Left lung (tissue), 10 donors: ENCODE data around the gene ABCB10. TPM values are rescaled to one million over a fixed set of nuclear protein-coding genes. Genes with fewer than 3 reads are reported as not detected.
"Not testable (repeated sequence)": the region's sequence is repeated elsewhere in the genome, so short reads cannot be mapped to it uniquely, and the experiment has no call there.

ENCODE experiments used
- ATAC-seq: fragments of 200-7000 bp; cut with Tn5 transposase; one replicate; pipeline ENCODE4 v1.9.1; 2020; ENCODE audit warnings: moderate library complexity
- DNase-seq, 4 donors: peaks; one replicate each; pipeline ENCODE4 v3.0.0-alpha.2; 2013 to 2020
- H3K27ac ChIP-seq, 2 donors: fragments of 200-600 bp; sonication (generic) in 1 of 2; one replicate each; pipeline versions ENCODE4 v1.5.0 to v1.8.0; 2020 to 2021
- H3K27me3 ChIP-seq, 2 donors: fragments of 200-600 bp; sonication (generic) in 1 of 2; one replicate each; pipeline versions ENCODE4 v1.5.0 to v1.8.0; 2020 to 2021
- H3K36me3 ChIP-seq, 2 donors: fragments of 200-600 bp; sonication (generic) in 1 of 2; one replicate each; pipeline versions ENCODE4 v1.5.0 to v1.8.0; 2020 to 2021
- H3K4me1 ChIP-seq, 2 donors: fragments of 200-600 bp; one replicate each; pipeline ENCODE4 v1.8.0; 2021
- H3K4me3 ChIP-seq, 2 donors: fragments of 200-600 bp; sonication (generic) in 1 of 2; one replicate each; pipeline versions ENCODE4 v1.5.0 to v1.8.0; 2020 to 2021; ENCODE audit warnings: mild to moderate bottlenecking in 1 of 2
- H3K9me3 ChIP-seq, 2 donors: fragments of 200-600 bp; sonication (generic) in 1 of 2; one replicate each; pipeline versions ENCODE4 v1.5.0 to v1.8.0; 2020 to 2021
- intact Hi-C, 2 donors: fragments of 100-400 bp; cut with DNase I; formaldehyde crosslinking; loops; one replicate each; pipeline versions ENCODE4 v1.11.2 to v1.14.2; 2022
- polyA plus RNA-seq, 6 donors: library from polyadenylated mRNA; unstranded; fragments of 120-200 nt; gene quantifications; one replicate each; pipeline ENCODE4 v1.2.1, GENCODE V29; 2013; ENCODE audit not compliant: insufficient read length in 6 of 6
- total RNA-seq, 2 donors: library from RNA; stranded (reverse); fragmentation: NEBNext Ultra II Directional; extraction: Animal tissue kit (Norgen Biotek cat#: 25700); gene quantifications; one replicate each; pipeline ENCODE4 v1.2.1, GENCODE V29; 2021
- TF ChIP-seq, protein P1 (sequence below), 2 donors: fragments of 200-600 bp; sonication (generic) in 1 of 2; IDR thresholded peaks; one replicate each; pipeline versions ENCODE4 v1.5.0 to v1.8.0; 2021; ENCODE audit warnings: antibody characterized with exemption in 2 of 2
- donor health status: DM: no; HTN: yes; CAD: no.
- donor health status: DM: no; HTN: no; CAD: no.

ABCB10 gene
- total and polyA plus RNA-seq, 8 donors: 16.4 to 25.6 (median 20.1) TPM

DNA sequence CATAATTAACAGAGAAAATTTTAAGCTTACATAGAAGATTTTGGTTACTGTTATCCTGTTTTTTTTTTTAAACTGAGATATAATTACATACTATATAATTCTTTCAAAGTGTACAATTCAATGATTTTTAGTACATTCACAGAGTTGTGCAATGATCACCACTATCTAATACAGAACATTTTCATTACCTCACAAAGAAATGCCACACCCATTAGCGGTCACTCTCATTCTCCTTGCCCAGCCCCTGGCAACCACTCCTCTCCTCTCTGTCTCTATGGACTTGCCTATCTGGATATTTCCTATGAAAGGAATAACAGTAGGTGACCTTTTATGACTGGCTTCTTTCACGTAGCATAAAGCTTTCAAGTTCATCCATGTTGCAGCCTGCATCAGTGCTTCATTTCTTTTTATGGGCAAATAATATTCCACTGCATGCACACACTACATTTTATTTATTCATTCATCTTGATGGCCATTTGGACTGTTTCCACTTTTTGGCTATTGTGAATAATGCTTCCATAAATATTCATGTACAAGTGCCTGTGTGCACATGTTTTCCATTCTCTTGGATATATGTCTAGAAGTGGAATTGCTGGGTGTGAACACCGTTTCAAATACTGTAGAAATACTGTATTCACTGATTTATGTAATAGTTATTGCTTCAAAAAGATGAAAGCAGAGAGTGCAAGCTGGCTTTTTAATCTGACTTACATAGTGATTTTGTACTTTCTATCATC is 40.9 kb upstream of the ABCB10 start:
- Histone ChIP-seq H3K27me3 (no peaks in the 10 kb centered on the region), H3K9me3 (no peaks in the 10 kb centered on the region), H3K4me1 (peaks cover 4 to 12% of the 10 kb centered on the region in 2 donors), H3K27ac (no peak overlapping the region), H3K4me3 (no peak overlapping the region), H3K36me3 (peaks cover 0 to 52% of the 10 kb centered on the region in 2 donors)
- ATAC-seq (no peak), DNase-seq (no peak)
- TF ChIP-seq, protein P1, sequence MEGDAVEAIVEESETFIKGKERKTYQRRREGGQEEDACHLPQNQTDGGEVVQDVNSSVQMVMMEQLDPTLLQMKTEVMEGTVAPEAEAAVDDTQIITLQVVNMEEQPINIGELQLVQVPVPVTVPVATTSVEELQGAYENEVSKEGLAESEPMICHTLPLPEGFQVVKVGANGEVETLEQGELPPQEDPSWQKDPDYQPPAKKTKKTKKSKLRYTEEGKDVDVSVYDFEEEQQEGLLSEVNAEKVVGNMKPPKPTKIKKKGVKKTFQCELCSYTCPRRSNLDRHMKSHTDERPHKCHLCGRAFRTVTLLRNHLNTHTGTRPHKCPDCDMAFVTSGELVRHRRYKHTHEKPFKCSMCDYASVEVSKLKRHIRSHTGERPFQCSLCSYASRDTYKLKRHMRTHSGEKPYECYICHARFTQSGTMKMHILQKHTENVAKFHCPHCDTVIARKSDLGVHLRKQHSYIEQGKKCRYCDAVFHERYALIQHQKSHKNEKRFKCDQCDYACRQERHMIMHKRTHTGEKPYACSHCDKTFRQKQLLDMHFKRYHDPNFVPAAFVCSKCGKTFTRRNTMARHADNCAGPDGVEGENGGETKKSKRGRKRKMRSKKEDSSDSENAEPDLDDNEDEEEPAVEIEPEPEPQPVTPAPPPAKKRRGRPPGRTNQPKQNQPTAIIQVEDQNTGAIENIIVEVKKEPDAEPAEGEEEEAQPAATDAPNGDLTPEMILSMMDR (IDR thresholded peaks at IDR 0.05): no peak
- intact Hi-C loops: no loop called here

DNA sequence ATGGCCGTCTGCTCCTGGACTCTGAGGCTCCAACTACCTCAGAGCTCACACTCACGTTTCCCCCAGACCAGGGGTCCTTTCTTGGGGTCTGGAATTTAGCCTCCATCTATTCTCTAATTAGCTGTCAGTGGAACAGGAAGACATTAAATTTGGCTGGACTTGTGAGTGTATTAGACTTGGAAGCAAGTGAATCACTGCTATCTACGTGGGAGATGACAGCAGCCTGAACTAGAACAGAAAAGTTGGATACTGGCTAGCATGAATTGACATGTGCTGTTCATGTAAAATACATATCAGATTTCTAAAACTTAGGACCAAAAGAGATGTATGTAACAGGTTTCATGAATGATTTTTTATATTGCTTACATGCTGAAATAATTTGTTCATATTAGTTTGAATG is 39.4 kb upstream of the ABCB10 start:
- Histone ChIP-seq H3K4me1 (peaks cover 4 to 12% of the 10 kb centered on the region in 2 donors), H3K27ac (peak overlapping the region; percentile 47 to 73), H3K4me3 (no peak overlapping the region), H3K9me3 (no peaks in the 10 kb centered on the region), H3K36me3 (peaks cover 0 to 54% of the 10 kb centered on the region in 2 donors), H3K27me3 (no peaks in the 10 kb centered on the region)
- intact Hi-C loops: no loop called here
- ATAC-seq (no peak), DNase-seq (no peak)
- TF ChIP-seq, protein P1 (IDR thresholded peaks at IDR 0.05): no peak

DNA sequence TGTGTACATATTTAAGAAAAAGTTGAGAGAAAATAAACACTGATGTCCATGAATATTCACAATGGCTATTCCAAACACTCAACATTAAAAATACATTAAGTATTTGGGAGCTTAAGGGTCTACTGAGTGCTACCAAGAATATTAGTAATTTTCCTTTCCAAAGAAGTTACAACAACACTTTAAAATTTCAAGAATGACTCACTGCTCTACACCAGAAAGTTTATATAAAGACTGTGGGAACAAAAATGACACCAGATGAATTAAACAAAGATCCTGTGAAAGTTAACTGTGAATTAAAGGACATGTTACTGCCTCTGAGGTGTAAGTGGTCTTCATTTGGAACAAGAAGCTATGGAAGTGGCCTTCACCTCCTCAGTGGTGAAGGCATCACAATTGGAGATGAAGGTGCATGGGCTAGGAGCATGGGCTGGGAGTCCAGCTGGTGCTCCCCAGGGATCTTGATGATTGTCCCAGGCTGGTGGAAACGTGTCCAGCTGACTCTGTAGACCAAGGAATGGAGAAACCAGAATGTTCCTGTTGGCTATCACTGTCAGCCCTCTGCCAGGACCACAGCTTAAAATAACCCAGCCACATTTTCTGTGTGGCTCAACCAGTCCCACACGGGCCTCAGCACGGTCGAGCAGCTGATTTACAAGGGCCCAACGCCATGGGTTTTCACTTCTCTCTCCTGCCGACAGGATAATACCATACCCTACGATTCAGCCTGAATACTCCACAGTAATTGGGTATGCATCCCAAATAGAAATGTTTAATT is 38.6 kb upstream of the ABCB10 start:
- intact Hi-C loops: no loop called here
- Histone ChIP-seq H3K9me3 (no peaks in the 10 kb centered on the region), H3K36me3 (peaks cover 0 to 54% of the 10 kb centered on the region in 2 donors), H3K27ac (peak overlapping the region; percentile 47 to 73), H3K4me1 (peaks cover 4 to 12% of the 10 kb centered on the region in 2 donors), H3K4me3 (no peak overlapping the region), H3K27me3 (no peaks in the 10 kb centered on the region)
- DNase-seq (peak in 1 of 4 donors; percentile 32), ATAC-seq (peak; percentile 77)
- TF ChIP-seq, protein P1 (IDR thresholded peaks at IDR 0.05): no peak

DNA sequence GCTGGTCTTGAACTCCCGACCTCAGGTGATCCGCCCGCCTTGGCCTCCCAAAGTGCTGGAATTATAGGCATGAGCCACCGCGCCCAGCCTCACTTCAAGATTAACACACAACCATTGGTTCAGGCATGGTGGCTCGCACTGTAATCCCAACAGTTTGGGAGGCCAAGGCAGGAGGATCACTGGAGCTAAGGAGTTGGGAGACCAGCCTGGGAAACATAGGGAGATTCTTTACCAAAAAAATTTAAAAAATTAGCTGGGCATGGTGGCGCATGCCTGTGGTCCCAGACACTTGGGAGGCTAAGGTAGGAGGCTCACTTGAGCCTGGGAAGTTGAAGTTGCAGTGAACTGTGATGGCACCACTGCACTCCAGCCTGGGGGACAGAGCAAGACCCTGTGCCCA is 37.4 kb upstream of the ABCB10 start:
- H3K27ac ChIP-seq: peak overlapping the region in 1 of 2 donors; percentile 73
- peaks cover 0 to 51% of the 10 kb centered on the region in 2 donors for H3K36me3 ChIP-seq
- DNase-seq, intact Hi-C loops, H3K27me3 ChIP-seq, ATAC-seq, H3K9me3 ChIP-seq, H3K4me3 ChIP-seq: not testable (repeated sequence)
- peaks cover 4 to 12% of the 10 kb centered on the region in 2 donors for H3K4me1 ChIP-seq

DNA sequence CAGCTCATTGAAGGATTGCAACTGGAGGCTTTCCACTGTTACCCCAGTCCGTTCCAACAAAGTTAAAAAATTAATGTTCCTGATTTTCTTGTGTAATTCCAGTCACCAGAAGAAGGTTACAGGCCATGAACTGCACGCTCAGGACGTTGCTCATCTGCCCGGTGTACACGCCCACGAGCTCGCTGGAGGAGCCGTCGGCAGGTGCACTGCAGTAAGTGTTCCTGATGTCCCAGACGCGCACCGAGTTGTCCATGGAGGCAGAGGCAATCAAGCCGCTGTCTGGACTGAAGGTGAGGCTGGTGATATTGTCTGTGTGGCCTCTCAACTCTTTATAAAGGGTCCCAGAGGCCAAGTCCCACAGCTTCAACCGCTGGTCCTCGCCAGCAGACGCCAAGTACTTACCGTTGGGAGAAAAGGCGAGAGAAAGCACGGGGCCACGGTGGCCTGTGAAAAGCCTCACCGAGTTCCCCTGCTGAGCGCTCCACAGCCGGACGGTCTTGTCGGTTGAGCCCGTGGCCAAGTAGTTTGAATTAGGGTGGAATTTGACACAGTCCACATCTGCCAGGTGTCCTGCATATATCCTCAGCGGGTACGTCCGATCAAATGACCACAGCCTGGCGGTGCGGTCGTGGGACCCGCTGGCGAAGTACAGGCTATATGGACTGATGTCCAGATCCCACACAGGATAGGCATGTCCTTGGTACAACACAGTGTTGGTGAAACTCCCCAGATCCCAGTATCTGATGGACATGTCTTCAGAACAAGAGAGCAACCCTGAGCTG is 35.9 kb upstream of the ABCB10 start:
- no peak overlapping the region for H3K4me3 ChIP-seq
- DNase-seq: no peak
- no peak overlapping the region for H3K27ac ChIP-seq
- intact Hi-C loops: no loop called here
- no peak for ATAC-seq
- H3K36me3 ChIP-seq: peaks cover 0 to 41% of the 10 kb centered on the region in 2 donors
- TF ChIP-seq, protein P1 (IDR thresholded peaks at IDR 0.05): no peak
- H3K27me3 ChIP-seq: no peaks in the 10 kb centered on the region
- no peaks in the 10 kb centered on the region for H3K9me3 ChIP-seq
- peaks cover 4 to 12% of the 10 kb centered on the region in 2 donors for H3K4me1 ChIP-seq
